Measurements from ENCODE around the gene PTGES. TPM values are rescaled to one million over a fixed set of nuclear protein-coding genes. Genes with fewer than 3 reads are reported as not detected.

Gene PTGES
- total RNA-seq, 1 experiment from 2014 or later: 2.5 TPM

- H3K4me3 Mint-ChIP-seq: no peak overlapping the region
- TF ChIP-seq GTF2I (CRISPR knock-in tag; conservative IDR thresholded peaks at IDR 0.05): no peak
- no peak for TF ChIP-seq ZNF232 (CRISPR knock-in tag; IDR thresholded peaks at IDR 0.05)
- TF ChIP-seq MAX (CRISPR knock-in tag; IDR thresholded peaks at IDR 0.05): no peak
- H3K4me1 Mint-ChIP-seq: peaks cover 4% of the 10 kb centered on the region
- no peak for DNase-seq (ENCODE audit: low spot score)
- POLR2A ChIA-PET: no interaction called here
- H3K9me3 Mint-ChIP-seq: no peaks in the 10 kb centered on the region
- CTCF ChIA-PET: interaction anchor here (0.6 to 5.9 kb wide), 44 partner anchors 8 to 751 kb away, joined by 3 to 99 read pairs (median 5); partner anchors contain the start of genes ASB6, GPR107, NTMT1 and PRRX2
- H3K27me3 Mint-ChIP-seq (ENCODE audit: low read depth): no peaks in the 10 kb centered on the region
- no peak overlapping the region for H3K27ac Mint-ChIP-seq
- H3K36me3 Mint-ChIP-seq: no peaks in the 10 kb centered on the region
- ATAC-seq: no peak
Measured at GRCh38 chr9:129725795-129726251, 27.0 kb downstream of the PTGES start.

GRCh38 chr9:129724456-129725190 lies 28.2 kb downstream of the PTGES start:
- no peak overlapping the region for H3K27ac Mint-ChIP-seq
- CTCF ChIA-PET: interaction anchor here (0.6 to 5.9 kb wide), 4 partner anchors 13 to 232 kb away, joined by 7 to 99 read pairs (median 31); partner anchors contain the start of gene ASB6

More at GRCh38 chr9:129724456-129725190, 28.2 kb downstream of the PTGES start:
- TF ChIP-seq CDX4 (CRISPR knock-in tag; IDR thresholded peaks at IDR 0.05; ENCODE audit: borderline replicate concordance): no peak
- TF ChIP-seq ZBTB43 (CRISPR knock-in tag; IDR thresholded peaks at IDR 0.05): no peak
- TF ChIP-seq ZNF512 (CRISPR knock-in tag; IDR thresholded peaks at IDR 0.05; ENCODE audit: borderline replicate concordance): no peak
- TF ChIP-seq OVOL2 (CRISPR knock-in tag; IDR thresholded peaks at IDR 0.05; ENCODE audit: borderline replicate concordance): no peak
- no peak for TF ChIP-seq ELF4 (CRISPR knock-in tag; IDR thresholded peaks at IDR 0.05; ENCODE audit: low read depth)
- TF ChIP-seq ZMAT4 (CRISPR knock-in tag; IDR thresholded peaks at IDR 0.05): no peak
- TF ChIP-seq ZNF121 (CRISPR knock-in tag; IDR thresholded peaks at IDR 0.05): no peak
- no peak for TF ChIP-seq TP53 (CRISPR knock-in tag; IDR thresholded peaks at IDR 0.05)
- no peak for TF ChIP-seq SMAD4 (CRISPR knock-in tag; IDR thresholded peaks at IDR 0.05)
- no peak for TF ChIP-seq ATF6 (CRISPR knock-in tag; IDR thresholded peaks at IDR 0.05)
- TF ChIP-seq ZNF396 (CRISPR knock-in tag; IDR thresholded peaks at IDR 0.05; ENCODE audit: borderline replicate concordance): no peak
- no peak for TF ChIP-seq ERG (CRISPR knock-in tag; IDR thresholded peaks at IDR 0.05)
- TF ChIP-seq IRF1 (CRISPR knock-in tag; IDR thresholded peaks at IDR 0.05): no peak
- no peak for TF ChIP-seq GRHL2 (CRISPR knock-in tag; IDR thresholded peaks at IDR 0.05; ENCODE audit: insufficient replicate concordance, severe bottlenecking)
- TF ChIP-seq IRF2 (CRISPR knock-in tag; IDR thresholded peaks at IDR 0.05; ENCODE audit: borderline replicate concordance, low read depth): no peak
- no peak for TF ChIP-seq TEAD4 (CRISPR knock-in tag; IDR thresholded peaks at IDR 0.05)
- no peak for TF ChIP-seq NR2C2 (CRISPR knock-in tag; IDR thresholded peaks at IDR 0.05)
- no peak for TF ChIP-seq KAT7 (CRISPR knock-in tag; IDR thresholded peaks at IDR 0.05; ENCODE audit: borderline replicate concordance)
- POLR2A ChIA-PET: no interaction called here
- Mint-ChIP-seq H3K36me3 (no peaks in the 10 kb centered on the region), H3K27me3 (ENCODE audit: low read depth) (peaks cover 3% of the 10 kb centered on the region; the same call in 1 of the 2 replicates), H3K9me3 (no peaks in the 10 kb centered on the region), H3K4me3 (no peak overlapping the region), H3K4me1 (peaks cover 4% of the 10 kb centered on the region)
- ATAC-seq (no peak), DNase-seq (ENCODE audit: low spot score) (no peak)
